ENCODE measurements around the gene SEMA6A.

SEMA6A gene

DNA sequence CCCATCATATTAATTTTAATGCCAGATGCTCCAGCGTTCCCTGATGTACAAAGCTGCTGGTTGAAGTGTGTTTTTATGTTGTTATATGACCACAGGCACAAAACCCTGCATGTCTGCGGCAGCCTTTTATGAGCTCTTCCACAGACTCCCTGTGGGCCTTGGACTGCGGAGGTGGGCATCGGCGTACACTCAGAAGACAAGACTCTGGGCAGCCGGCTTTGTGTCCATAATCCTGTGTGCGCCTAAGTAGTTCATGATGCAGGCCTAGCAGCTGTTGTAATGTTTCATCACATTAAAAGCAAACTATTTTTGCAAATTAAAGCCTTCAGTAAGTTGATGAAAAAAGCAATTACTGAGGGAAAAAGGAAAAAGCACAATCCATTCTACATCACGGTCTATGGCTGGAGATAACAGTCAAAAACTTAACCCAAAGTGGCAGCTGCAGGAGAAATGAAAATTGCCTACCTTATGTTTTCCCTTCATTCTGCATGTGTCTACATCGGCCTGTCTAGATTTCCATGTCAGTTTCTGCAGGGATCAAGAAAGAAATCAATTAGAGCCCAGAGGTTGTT is 78.8 kb downstream of the SEMA6A start:
- in situ Hi-C loops (cut with MboI; ENCODE audit: low pct_unique_long_range_greater_than_20kb, low sequenced_read_pairs, unreplicated experiment), result no loop called here
- TF ChIP-seq, protein P1, sequence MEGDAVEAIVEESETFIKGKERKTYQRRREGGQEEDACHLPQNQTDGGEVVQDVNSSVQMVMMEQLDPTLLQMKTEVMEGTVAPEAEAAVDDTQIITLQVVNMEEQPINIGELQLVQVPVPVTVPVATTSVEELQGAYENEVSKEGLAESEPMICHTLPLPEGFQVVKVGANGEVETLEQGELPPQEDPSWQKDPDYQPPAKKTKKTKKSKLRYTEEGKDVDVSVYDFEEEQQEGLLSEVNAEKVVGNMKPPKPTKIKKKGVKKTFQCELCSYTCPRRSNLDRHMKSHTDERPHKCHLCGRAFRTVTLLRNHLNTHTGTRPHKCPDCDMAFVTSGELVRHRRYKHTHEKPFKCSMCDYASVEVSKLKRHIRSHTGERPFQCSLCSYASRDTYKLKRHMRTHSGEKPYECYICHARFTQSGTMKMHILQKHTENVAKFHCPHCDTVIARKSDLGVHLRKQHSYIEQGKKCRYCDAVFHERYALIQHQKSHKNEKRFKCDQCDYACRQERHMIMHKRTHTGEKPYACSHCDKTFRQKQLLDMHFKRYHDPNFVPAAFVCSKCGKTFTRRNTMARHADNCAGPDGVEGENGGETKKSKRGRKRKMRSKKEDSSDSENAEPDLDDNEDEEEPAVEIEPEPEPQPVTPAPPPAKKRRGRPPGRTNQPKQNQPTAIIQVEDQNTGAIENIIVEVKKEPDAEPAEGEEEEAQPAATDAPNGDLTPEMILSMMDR (IDR thresholded peaks at IDR 0.05; ENCODE audit: extremely low read depth, insufficient read depth, missing control alignments), result no peak
- DNase-seq (ENCODE audit: low spot score), result no peak

DNA sequence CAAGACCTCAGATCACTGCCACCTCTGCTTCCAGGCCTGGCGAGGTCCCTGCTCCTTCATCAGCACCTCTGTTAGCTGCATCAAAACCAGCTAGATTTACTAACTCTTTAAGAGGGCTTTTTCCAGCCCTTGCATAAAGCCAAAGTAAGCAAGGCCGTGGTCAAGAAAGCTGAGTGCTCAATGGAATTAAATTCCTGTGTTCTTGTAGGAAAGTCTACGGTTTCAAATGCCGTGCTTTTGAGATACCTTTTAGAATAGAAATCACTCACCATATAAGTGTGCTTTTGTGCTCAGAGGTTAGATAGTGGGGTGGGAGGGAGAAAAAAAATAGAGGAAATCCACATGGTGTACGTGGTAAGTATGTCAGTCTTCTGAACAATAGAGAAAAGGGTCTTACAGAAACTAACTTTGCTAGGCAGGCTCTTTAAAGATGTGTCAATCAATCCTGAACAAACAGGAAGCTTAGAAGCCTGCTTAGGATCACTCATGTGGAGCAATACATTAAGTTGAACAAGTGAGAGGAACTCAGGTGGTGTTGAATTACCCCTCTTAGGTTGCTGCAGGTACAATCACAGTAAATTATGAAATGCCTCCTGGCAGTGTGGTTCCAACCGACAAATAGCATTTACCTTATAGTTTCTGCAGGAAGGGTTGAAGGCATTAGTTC is 79.7 kb downstream of the SEMA6A start:
- TF ChIP-seq, protein P1 (IDR thresholded peaks at IDR 0.05; ENCODE audit: extremely low read depth, insufficient read depth, missing control alignments), result no peak
- in situ Hi-C loops (cut with MboI; ENCODE audit: low pct_unique_long_range_greater_than_20kb, low sequenced_read_pairs, unreplicated experiment), result no loop called here
- no peak for DNase-seq (ENCODE audit: low spot score)

DNA sequence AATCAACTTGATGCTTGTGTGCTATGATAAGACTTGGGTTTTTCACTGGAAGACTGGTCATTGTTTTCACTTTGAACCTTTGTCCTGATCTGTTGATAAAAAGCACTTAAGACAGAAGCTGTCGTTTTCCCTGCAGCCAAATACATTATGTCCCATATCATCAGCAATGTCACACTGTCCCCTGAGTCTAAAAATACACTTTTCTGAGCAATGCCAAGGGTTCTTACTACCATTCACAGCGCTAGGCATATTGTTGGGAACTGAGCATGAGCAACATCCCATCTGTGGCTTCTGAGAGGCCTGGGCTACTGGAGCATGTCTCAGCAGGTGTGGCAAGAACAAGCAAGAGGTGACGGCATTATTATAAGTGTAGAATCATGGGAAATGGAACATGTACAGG is 81.8 kb downstream of the SEMA6A start:
- in situ Hi-C loops (cut with MboI; ENCODE audit: low pct_unique_long_range_greater_than_20kb, low sequenced_read_pairs, unreplicated experiment), result no loop called here
- no peak for DNase-seq (ENCODE audit: low spot score)
- TF ChIP-seq, protein P1 (IDR thresholded peaks at IDR 0.05; ENCODE audit: extremely low read depth, insufficient read depth, missing control alignments), result no peak

DNA sequence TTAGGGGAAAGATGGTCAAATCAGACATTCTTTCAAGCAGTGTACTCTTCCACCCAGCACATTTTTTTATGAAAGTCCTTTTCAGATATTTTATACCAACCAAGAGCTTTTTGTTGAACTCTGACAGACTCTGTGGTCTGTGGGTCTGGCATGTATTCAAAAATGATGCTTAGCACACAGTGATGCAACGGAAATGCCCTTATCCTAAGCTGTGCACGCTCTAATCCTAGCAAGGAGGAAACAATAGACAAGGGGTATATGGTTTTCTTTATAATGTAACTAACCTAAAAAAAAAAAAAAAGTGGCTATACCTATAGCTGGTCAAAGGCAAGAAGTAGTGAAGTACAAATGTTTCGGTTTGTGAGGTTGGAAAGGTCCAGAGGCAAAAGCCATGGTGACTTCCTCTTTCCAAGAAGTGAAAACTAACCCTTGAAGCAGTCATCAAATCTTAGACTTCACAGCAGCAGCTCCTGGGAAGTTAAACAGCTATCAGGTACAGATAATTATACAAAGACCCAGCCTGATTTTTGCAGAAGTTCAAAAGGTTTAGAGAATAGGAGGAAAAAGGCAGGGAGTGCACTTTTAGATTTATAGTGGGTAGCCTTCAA is 82.5 kb downstream of the SEMA6A start:
- DNase-seq (ENCODE audit: low spot score), result no peak

DNA sequence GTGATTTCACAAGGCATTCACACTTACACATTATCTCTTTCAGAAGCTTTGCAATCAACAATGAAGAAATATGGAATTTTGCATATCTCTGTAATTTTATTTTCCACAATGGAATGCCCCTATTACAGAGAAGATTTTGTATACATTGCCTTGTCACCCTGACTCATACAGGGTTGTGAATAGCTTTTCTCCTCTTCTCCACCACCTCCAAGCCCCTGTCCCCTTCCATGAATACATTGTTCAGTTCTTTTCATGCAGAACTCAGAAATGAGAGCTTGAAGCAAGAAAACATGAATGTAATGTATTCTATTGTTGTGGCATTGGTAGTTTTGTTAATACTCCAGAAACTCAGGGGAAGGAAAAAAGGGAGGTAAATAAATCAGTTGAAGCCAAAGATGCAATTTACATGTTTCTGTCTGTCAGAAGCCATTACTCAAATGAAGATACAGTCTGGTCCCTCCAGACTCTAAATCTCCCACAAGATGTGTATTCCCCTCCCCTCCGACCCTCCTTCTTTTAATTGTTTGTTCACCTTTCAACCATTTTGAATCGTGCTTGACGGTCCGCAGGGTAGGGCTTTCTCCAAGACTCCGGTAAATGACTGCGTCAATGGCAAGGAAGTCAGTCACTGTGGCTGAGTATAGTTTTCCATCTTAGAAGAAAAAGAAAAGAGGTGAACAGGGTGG is 86.1 kb downstream of the SEMA6A start:
- DNase-seq (ENCODE audit: low spot score), result no peak
- in situ Hi-C loops (cut with MboI; ENCODE audit: low pct_unique_long_range_greater_than_20kb, low sequenced_read_pairs, unreplicated experiment), result no loop called here
- TF ChIP-seq, protein P1 (IDR thresholded peaks at IDR 0.05; ENCODE audit: extremely low read depth, insufficient read depth, missing control alignments), result no peak

More for the DNA sequence above, 82.5 kb downstream of the SEMA6A start:
- TF ChIP-seq, protein P1 (IDR thresholded peaks at IDR 0.05; ENCODE audit: extremely low read depth, insufficient read depth, missing control alignments), result no peak
- in situ Hi-C loops (cut with MboI; ENCODE audit: low pct_unique_long_range_greater_than_20kb, low sequenced_read_pairs, unreplicated experiment), result no loop called here

DNA sequence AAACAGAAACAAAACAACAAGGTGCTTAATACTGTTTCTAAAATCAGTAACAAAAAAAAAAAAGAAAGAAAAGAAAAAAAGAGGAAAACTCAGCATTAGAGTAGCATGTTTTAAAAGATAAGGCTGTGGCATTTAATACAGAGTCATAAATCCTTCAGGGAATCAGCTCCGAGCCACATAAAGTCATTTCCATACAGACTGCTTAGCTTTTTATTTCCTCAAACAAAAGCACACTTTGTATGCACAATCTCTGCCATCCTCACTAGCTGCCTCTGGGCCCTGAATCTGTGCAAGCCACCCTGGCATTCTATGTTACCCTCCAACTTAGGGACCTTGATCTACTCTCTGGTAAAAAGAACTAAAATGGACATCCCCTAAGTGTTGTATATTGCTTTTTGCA is 87.6 kb downstream of the SEMA6A start:
- in situ Hi-C loops (cut with MboI; ENCODE audit: low pct_unique_long_range_greater_than_20kb, low sequenced_read_pairs, unreplicated experiment), result no loop called here
- TF ChIP-seq, protein P1 (IDR thresholded peaks at IDR 0.05; ENCODE audit: extremely low read depth, insufficient read depth, missing control alignments), result no peak
- DNase-seq (ENCODE audit: low spot score), result no peak

Measured in GM13977 (cell line).